GM12878 (cell line): Measurements from ENCODE around the gene PHKB. TPM values are rescaled to one million over a fixed set of nuclear protein-coding genes. Genes with fewer than 3 reads are reported as not detected.

Source experiments
- ATAC-seq: fragments of 200-7000 bp; cut with Tn5 transposase; 3 replicates; pipeline ENCODE4 v1.9.1; 2020; ENCODE audit warnings: mild to moderate bottlenecking, moderate library complexity
- BruUV-seq: library from RNA; stranded (reverse); fragments of 400-500 nt; replicated peaks from 2 replicates; lab custom pipeline; 2021; lab: Mats Ljungman, UMichigan
- CTCF ChIA-PET: fragments of 300-600 bp; sonication (Branson Sonifier 250); formaldehyde crosslinking; extraction: SDS; loops from one replicate; lab custom pipeline; 2021; ENCODE audit warnings: inconsistent platforms; lab: Yijun Ruan, JAX
- POLR2A ChIA-PET: fragments of 350-600 bp; formaldehyde crosslinking; extraction: SDS; loops from one replicate; lab custom pipeline; 2021; ENCODE audit warnings: inconsistent platforms; lab: Charles Lee
- RAD21 ChIA-PET: fragments of 300-600 bp; sonication (Branson Sonifier 250); formaldehyde crosslinking; loops from one replicate; lab custom pipeline; 2023; ENCODE audit warnings: antibody characterized with exemption; ENCODE audit not compliant: unreplicated experiment; lab: Charles Lee
- SMC1A ChIA-PET: fragments of 300-600 bp; sonication (Branson Sonifier 250); formaldehyde crosslinking; loops from one replicate; lab custom pipeline; 2023; ENCODE audit not compliant: unreplicated experiment, uncharacterized antibody; lab: Charles Lee
- DNase-seq: peaks from one replicate; pipeline ENCODE4 v3.0.0-alpha.2; 2011; ENCODE audit warnings: low read depth, low spot score
- FAIRE-seq: peaks from 3 replicates; lab custom pipeline; 2011; peaks lifted over from hg19 to GRCh38; lab: Jason Lieb, UNC
- H2AFZ ChIP-seq: 2 replicates; pipeline ENCODE4 v1.6.0; 2011; ENCODE audit warnings: low read depth, low read length, control low read depth; ENCODE audit not compliant: control insufficient read depth
- H3K27ac ChIP-seq: 2 replicates; pipeline ENCODE4 v1.5.1; 2011; ENCODE audit warnings: control low read depth; ENCODE audit not compliant: control insufficient read depth, insufficient read depth
- H3K27me3 ChIP-seq, 2 experiments: replicated peaks in 1 of 2; 2 replicates each; pipeline versions ENCODE4 v1.6.0 to v1.6.1; 2011; ENCODE audit warnings: low read length in 1 of 2; ENCODE audit not compliant: control insufficient read depth in 2 of 2, insufficient read depth in 2 of 2
- H3K36me3 ChIP-seq, 2 experiments: 2 replicates each; pipeline ENCODE4 v1.5.1; 2011; ENCODE audit warnings: low read length in 1 of 2; ENCODE audit not compliant: control insufficient read depth in 2 of 2, insufficient read depth in 2 of 2
- H3K4me1 ChIP-seq: 2 replicates; pipeline ENCODE4 v1.6.1; 2011; ENCODE audit warnings: mild to moderate bottlenecking, low read length, moderate library complexity, mixed read lengths; ENCODE audit not compliant: control insufficient read depth, insufficient read depth
- H3K4me2 ChIP-seq: 2 replicates; pipeline ENCODE4 v1.6.0; 2011; ENCODE audit warnings: control low read depth; ENCODE audit not compliant: control insufficient read depth, insufficient read depth
- H3K4me3 ChIP-seq: fragments of 200-600 bp; sonication (generic); 2 replicates; pipeline ENCODE4 v1.5.1; 2016
- H3K79me2 ChIP-seq: 2 replicates; pipeline ENCODE4 v1.6.0; 2011; ENCODE audit warnings: low read length; ENCODE audit not compliant: control insufficient read depth, insufficient read depth
- H3K9ac ChIP-seq: 2 replicates; pipeline ENCODE4 v1.8.0; 2011; ENCODE audit warnings: low read length, control low read depth, mixed read lengths; ENCODE audit not compliant: control insufficient read depth, insufficient read depth
- H3K9me3 ChIP-seq: replicated peaks from 3 replicates; pipeline ENCODE4 v1.5.1; 2011; ENCODE audit warnings: mild to moderate bottlenecking, low read length; ENCODE audit not compliant: control insufficient read depth, insufficient read depth
- H4K20me1 ChIP-seq: 2 replicates; pipeline ENCODE4 v1.6.0; 2011; ENCODE audit not compliant: control insufficient read depth, insufficient read depth
- BCL3 ChIP-seq: IDR thresholded peaks from 2 replicates; pipeline ENCODE4 v1.6.1; 2011; ENCODE audit warnings: borderline replicate concordance, low read depth, mild to moderate bottlenecking, moderate library complexity, low read length; ENCODE audit not compliant: insufficient read depth, poor library complexity, severe bottlenecking
- CHD1 ChIP-seq: IDR thresholded peaks from 2 replicates; pipeline ENCODE4 v1.6.1; 2012; ENCODE audit warnings: low read depth, low read length, improper control_type of control experiment
- EGR1 ChIP-seq, 2 experiments: IDR thresholded peaks; 1 replicate in 1 of 2; 2 replicates in 1 of 2; pipeline ENCODE4 v1.6.1; 2011 to 2012; ENCODE audit warnings: low read depth in 2 of 2, low read length in 2 of 2, borderline replicate concordance in 1 of 2, mild to moderate bottlenecking in 1 of 2, moderate library complexity in 1 of 2
- EP300 ChIP-seq, 2 experiments: fragments of 150-350 bp in 1 of 2; IDR thresholded peaks; 2 replicates each; pipeline ENCODE4 v1.6.1; 2011 to 2012; ENCODE audit warnings: low read depth in 2 of 2, low read length in 2 of 2, borderline replicate concordance in 1 of 2, improper control_type of control experiment in 1 of 2, inconsistent platforms in 1 of 2; ENCODE audit not compliant: control insufficient read depth in 1 of 2
- GATAD2B ChIP-seq: fragments of 450-650 bp; conservative IDR thresholded peaks from 2 replicates; pipeline ENCODE4 v1.6.1; 2017; ENCODE audit warnings: low read depth, mild to moderate bottlenecking, moderate library complexity
- HDAC6 ChIP-seq: fragments of 200-600 bp; sonication (generic); IDR thresholded peaks from one replicate; pipeline ENCODE4 v1.8.0; 2017; ENCODE audit warnings: antibody characterized with exemption; ENCODE audit not compliant: unreplicated experiment
- JUND ChIP-seq: IDR thresholded peaks from 2 replicates; pipeline ENCODE4 v1.6.1; 2012; ENCODE audit warnings: low read depth, mild to moderate bottlenecking, low read length, improper control_type of control experiment, moderate library complexity
- KAT2A ChIP-seq: conservative IDR thresholded peaks from 2 replicates; pipeline ENCODE4 v1.6.1; 2011; ENCODE audit warnings: low read depth, low read length; ENCODE audit not compliant: control insufficient read depth
- KLF5 ChIP-seq: fragments of 450-650 bp; IDR thresholded peaks from 2 replicates; pipeline ENCODE4 v1.6.1; 2014; ENCODE audit warnings: mild to moderate bottlenecking; ENCODE audit not compliant: partially characterized antibody
- MEF2A ChIP-seq: IDR thresholded peaks from 2 replicates; pipeline ENCODE4 v1.6.1; 2011; ENCODE audit warnings: low read depth, mild to moderate bottlenecking, low read length, moderate library complexity; ENCODE audit not compliant: insufficient read depth
- MTA2 ChIP-seq: fragments of 450-650 bp; IDR thresholded peaks from 2 replicates; pipeline ENCODE4 v1.6.1; 2016; ENCODE audit warnings: low read depth, mild to moderate bottlenecking, moderate library complexity
- NFYA ChIP-seq: IDR thresholded peaks from 2 replicates; pipeline ENCODE4 v1.6.1; 2011; ENCODE audit warnings: low read depth, mild to moderate bottlenecking, low read length, improper control_type of control experiment, borderline replicate concordance
- PML ChIP-seq: IDR thresholded peaks from 2 replicates; pipeline ENCODE4 v1.6.1; 2012; ENCODE audit warnings: low read length, inconsistent platforms
- POU2F2 ChIP-seq: IDR thresholded peaks from 3 replicates; pipeline ENCODE4 v1.6.1; 2011; ENCODE audit warnings: low read depth, mild to moderate bottlenecking, low read length, borderline replicate concordance
- SREBF2 ChIP-seq: IDR thresholded peaks from 2 replicates; pipeline ENCODE4 v1.6.1; 2012; ENCODE audit warnings: mild to moderate bottlenecking, low read length
- TBL1XR1 ChIP-seq: IDR thresholded peaks from 2 replicates; pipeline ENCODE4 v1.6.1; 2012; ENCODE audit warnings: low read depth, low read length, improper control_type of control experiment
- YBX1 ChIP-seq: fragments of 450-650 bp; IDR thresholded peaks from 2 replicates; pipeline ENCODE4 v1.6.1; 2016; ENCODE audit warnings: antibody characterized with exemption
- YY1 ChIP-seq: IDR thresholded peaks from 2 replicates; pipeline ENCODE4 v1.6.1; 2011; ENCODE audit warnings: low read depth, mild to moderate bottlenecking, low read length
- ZNF217 ChIP-seq: fragments of 450-650 bp; IDR thresholded peaks from 2 replicates; pipeline ENCODE4 v1.6.1; 2017; ENCODE audit warnings: antibody characterized with exemption, mild to moderate bottlenecking
- ZSCAN29 ChIP-seq: fragments of 450-650 bp; IDR thresholded peaks from 2 replicates; pipeline ENCODE4 v1.6.1; 2017; ENCODE audit warnings: mild to moderate bottlenecking, moderate library complexity
- WGBS: methylation state at CpG from one replicate; pipeline ENCODE4 v1.1.6; 2016; ENCODE audit warnings: low lambda C conversion rate; ENCODE audit not compliant: insufficient replicate concordance, insufficient coverage; ENCODE audit errors: missing lambda C conversion rate; 5-methylcytosine and 5-hydroxymethylcytosine counted together
- in situ Hi-C: fragments of 300-500 bp; cut with MboI; formaldehyde crosslinking; loops from 9 replicates; pipeline ENCODE4 v1.14.3; 2018; ENCODE audit warnings: mixed read lengths
- intact Hi-C: fragments of 100-400 bp; cut with micrococcal nuclease; formaldehyde crosslinking; loops from one replicate; pipeline ENCODE4 v1.14.2; 2022; ENCODE audit not compliant: unreplicated experiment
- polyA plus RNA-seq, 11 experiments: library from polyadenylated mRNA; depleted of rRNA in 4 of 11; unstranded in 6 of 11; stranded (reverse) in 5 of 11; fragments of >200 nt; fragmentation: Nextera tagmentation in 4 of 11; fragmentation: Illumina TruSeq in 1 of 11; extraction: Ambion mirVana in 4 of 11; extraction: Trizol in 1 of 11; gene quantifications; 1 replicate in 1 of 11; 2 replicates in 10 of 11; pipeline versions ENCODE4 v1.2.1 to v1.2.3, GENCODE V29; 2011 to 2016; ENCODE audit warnings: inconsistent platforms in 2 of 11, missing spikeins in 2 of 11, low read depth in 1 of 11
- total RNA-seq, 4 experiments: library from RNA; depleted of rRNA in 3 of 4; stranded (reverse); fragments of >200 nt in 3 of 4; fragmentation: Illumina TruSeq in 1 of 4; extraction: Trizol in 1 of 4; gene quantifications; 2 replicates each; pipeline versions ENCODE4 v1.2.1 to v1.2.3, GENCODE V29; 2013 to 2021

Gene PHKB
- total and polyA plus RNA-seq, 10 of the 15 experiments (the other 5 are each of a cell fraction or from before 2014, with no cell fraction given), result 14.2 to 65.6 (median 37.0) TPM

- TF ChIP-seq KLF5, result no peak
- no peak for TF ChIP-seq YY1
- no peak for TF ChIP-seq KAT2A
- no peak for TF ChIP-seq HDAC6
- TF ChIP-seq BCL3, result no peak
- no peak for TF ChIP-seq CHD1
- no peak for TF ChIP-seq NFYA
- TF ChIP-seq ZSCAN29, result no peak
Observed at GRCh38 chr16:47492036-47492427, 30.9 kb downstream of the PHKB start (continued).

GRCh38 chr16:47492428-47493377 lies 31.6 kb downstream of the PHKB start:
- FAIRE-seq, result peak; percentile 98
- H3K4me1 ChIP-seq, result peaks cover 29% of the 10 kb centered on the region
- WGBS, result 7% methylated on average over 10 of the region's 10 CpGs
- TF ChIP-seq SREBF2 (no peak), EGR1 (IDR thresholded peaks at IDR 0.05; ENCODE audit: borderline replicate concordance in 1 of 2, low read depth in 2 of 2, low read length in 2 of 2) (no peak), EP300 (IDR thresholded peaks at IDR 0.05; ENCODE audit: borderline replicate concordance in 1 of 2, control insufficient read depth in 1 of 2, low read depth in 2 of 2, low read length in 2 of 2) (peak; percentile 55 to 61; a peak in 3 of 4 replicates), PML (0 out of 2 replicates have a peak, but pooled peaks have one; percentile 45), TBL1XR1 (0 out of 2 replicates have a peak, but pooled peaks have one; percentile 31), POU2F2 (peak; percentile 65; the same call in 1 of the 3 replicates), YBX1 (no peak), MTA2 (no peak), JUND (0 out of 2 replicates have a peak, but pooled peaks have one; percentile 19), GATAD2B (peak; percentile 24; the same call in 1 of the 2 replicates), MEF2A (peak; percentile 52; the same call in 1 of the 2 replicates), ZNF217 (peak; percentile 42; the same call in 1 of the 2 replicates)

More at GRCh38 chr16:47492428-47493377, 31.6 kb downstream of the PHKB start:
- in situ Hi-C loops, result no loop called here
- Histone ChIP-seq H3K4me3 (peak overlapping the region; percentile 57), H2AFZ (peak overlapping the region; percentile 41), H3K79me2 (peaks cover 33% of the 10 kb centered on the region), H3K9ac (peak overlapping the region; percentile 72), H3K27ac (peak overlapping the region; percentile 97), H4K20me1 (no peaks in the 10 kb centered on the region), H3K4me2 (peak overlapping the region; percentile 94), H3K27me3 (no peaks in the 10 kb centered on the region), H3K9me3 (peaks cover 2% of the 10 kb centered on the region; the same call in 2 of the 3 replicates), H3K36me3 (no peaks in the 10 kb centered on the region; a peak in 1 of 4 replicates)
- CTCF ChIA-PET, result interaction anchor here (0.6 to 5.1 kb wide), 10 partner anchors 13 to 356 kb away, joined by 3 to 60 read pairs (median 4); partner anchors contain the start of genes ITFG1 and PHKB
- peak; percentile 76 for DNase-seq
- peak; percentile 95 for ATAC-seq
- SMC1A ChIA-PET, result interaction anchor here (0.6 to 9.8 kb wide), 17 partner anchors 14 to 351 kb away, joined by 3 to 254 read pairs (median 6); partner anchors contain the start of genes ITFG1 and PHKB
- intact Hi-C loops, result loop anchor here (1.0 kb wide), 2 partner anchors 27 to 31 kb away; partner anchors contain the start of genes ITFG1 and PHKB
- RAD21 ChIA-PET, result interaction anchor here (0.7 to 10.7 kb wide), 14 partner anchors 8 to 608 kb away, joined by 3 to 238 read pairs (median 6); partner anchors contain the start of genes ITFG1 and PHKB
- BruUV-seq, result TSS peak; percentile 94
- POLR2A ChIA-PET, result interaction anchor here (1.0 to 5.0 kb wide), 7 partner anchors 12 to 32 kb away, joined by 3 to 38 read pairs (median 10); partner anchors contain the start of genes ITFG1 and PHKB
